ENCODE results near the gene DLG2.

DNA sequence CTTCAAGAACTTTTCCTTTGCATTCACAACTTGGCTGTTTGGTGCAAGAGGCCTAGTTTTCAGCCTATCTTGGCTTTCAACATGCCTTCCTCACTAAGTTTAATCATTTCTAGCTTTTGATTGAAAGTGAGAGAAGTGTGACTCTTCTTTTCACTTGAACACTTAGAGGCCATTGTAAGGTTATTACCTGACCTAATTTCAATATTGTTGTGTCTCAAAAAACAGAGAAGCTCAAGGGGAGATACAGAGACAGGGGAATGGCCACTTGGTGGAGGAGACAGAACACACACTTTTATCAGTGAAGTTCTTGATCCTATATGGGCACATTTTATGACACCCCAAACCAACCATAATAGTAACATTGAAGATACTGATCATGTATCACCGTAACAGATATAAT lies 532.3 kb downstream of the DLG2 start:
- no peak for TF ChIP-seq SP1 (CRISPR knock-in tag; conservative IDR thresholded peaks at IDR 0.05)
- no peak for TF ChIP-seq ZNF263 (CRISPR knock-in tag; IDR thresholded peaks at IDR 0.05; ENCODE audit: low read depth)
- TF ChIP-seq RORB (CRISPR knock-in tag; IDR thresholded peaks at IDR 0.05): no peak
- TF ChIP-seq, protein P1, sequence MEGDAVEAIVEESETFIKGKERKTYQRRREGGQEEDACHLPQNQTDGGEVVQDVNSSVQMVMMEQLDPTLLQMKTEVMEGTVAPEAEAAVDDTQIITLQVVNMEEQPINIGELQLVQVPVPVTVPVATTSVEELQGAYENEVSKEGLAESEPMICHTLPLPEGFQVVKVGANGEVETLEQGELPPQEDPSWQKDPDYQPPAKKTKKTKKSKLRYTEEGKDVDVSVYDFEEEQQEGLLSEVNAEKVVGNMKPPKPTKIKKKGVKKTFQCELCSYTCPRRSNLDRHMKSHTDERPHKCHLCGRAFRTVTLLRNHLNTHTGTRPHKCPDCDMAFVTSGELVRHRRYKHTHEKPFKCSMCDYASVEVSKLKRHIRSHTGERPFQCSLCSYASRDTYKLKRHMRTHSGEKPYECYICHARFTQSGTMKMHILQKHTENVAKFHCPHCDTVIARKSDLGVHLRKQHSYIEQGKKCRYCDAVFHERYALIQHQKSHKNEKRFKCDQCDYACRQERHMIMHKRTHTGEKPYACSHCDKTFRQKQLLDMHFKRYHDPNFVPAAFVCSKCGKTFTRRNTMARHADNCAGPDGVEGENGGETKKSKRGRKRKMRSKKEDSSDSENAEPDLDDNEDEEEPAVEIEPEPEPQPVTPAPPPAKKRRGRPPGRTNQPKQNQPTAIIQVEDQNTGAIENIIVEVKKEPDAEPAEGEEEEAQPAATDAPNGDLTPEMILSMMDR (IDR thresholded peaks at IDR 0.05): no peak
- TF ChIP-seq, protein P2, sequence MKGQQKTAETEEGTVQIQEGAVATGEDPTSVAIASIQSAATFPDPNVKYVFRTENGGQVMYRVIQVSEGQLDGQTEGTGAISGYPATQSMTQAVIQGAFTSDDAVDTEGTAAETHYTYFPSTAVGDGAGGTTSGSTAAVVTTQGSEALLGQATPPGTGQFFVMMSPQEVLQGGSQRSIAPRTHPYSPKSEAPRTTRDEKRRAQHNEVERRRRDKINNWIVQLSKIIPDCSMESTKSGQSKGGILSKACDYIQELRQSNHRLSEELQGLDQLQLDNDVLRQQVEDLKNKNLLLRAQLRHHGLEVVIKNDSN (CRISPR knock-in tag; IDR thresholded peaks at IDR 0.05): no peak
- TF ChIP-seq, protein P3, sequence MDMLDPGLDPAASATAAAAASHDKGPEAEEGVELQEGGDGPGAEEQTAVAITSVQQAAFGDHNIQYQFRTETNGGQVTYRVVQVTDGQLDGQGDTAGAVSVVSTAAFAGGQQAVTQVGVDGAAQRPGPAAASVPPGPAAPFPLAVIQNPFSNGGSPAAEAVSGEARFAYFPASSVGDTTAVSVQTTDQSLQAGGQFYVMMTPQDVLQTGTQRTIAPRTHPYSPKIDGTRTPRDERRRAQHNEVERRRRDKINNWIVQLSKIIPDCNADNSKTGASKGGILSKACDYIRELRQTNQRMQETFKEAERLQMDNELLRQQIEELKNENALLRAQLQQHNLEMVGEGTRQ (CRISPR knock-in tag; IDR thresholded peaks at IDR 0.05): no peak
- TF ChIP-seq KAT7 (CRISPR knock-in tag; IDR thresholded peaks at IDR 0.05; ENCODE audit: borderline replicate concordance): no peak
- TF ChIP-seq CREB1 (CRISPR knock-in tag; IDR thresholded peaks at IDR 0.05): no peak
- TF ChIP-seq NR3C1 (CRISPR knock-in tag; conservative IDR thresholded peaks at IDR 0.05; ENCODE audit: low read depth): no peak
- TF ChIP-seq ESRRA (CRISPR knock-in tag; IDR thresholded peaks at IDR 0.05; ENCODE audit: borderline replicate concordance): no peak
- TF ChIP-seq, protein P4, sequence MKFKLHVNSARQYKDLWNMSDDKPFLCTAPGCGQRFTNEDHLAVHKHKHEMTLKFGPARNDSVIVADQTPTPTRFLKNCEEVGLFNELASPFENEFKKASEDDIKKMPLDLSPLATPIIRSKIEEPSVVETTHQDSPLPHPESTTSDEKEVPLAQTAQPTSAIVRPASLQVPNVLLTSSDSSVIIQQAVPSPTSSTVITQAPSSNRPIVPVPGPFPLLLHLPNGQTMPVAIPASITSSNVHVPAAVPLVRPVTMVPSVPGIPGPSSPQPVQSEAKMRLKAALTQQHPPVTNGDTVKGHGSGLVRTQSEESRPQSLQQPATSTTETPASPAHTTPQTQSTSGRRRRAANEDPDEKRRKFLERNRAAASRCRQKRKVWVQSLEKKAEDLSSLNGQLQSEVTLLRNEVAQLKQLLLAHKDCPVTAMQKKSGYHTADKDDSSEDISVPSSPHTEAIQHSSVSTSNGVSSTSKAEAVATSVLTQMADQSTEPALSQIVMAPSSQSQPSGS (CRISPR knock-in tag; IDR thresholded peaks at IDR 0.05; ENCODE audit: borderline replicate concordance, low read depth): no peak
- TF ChIP-seq JAZF1 (CRISPR knock-in tag; IDR thresholded peaks at IDR 0.05): no peak

Data from WTC11 (cell line).